ENCODE results near the gene BMERB1.
"Not testable (repeated sequence)": the region's sequence is repeated elsewhere in the genome, so short reads cannot be mapped to it uniquely, and the experiment has no call there.

Gene BMERB1

GRCh38 chr16:15572329-15573001 lies 138.1 kb downstream of the BMERB1 start:
- no peak overlapping the region for H2BK15ac ChIP-seq (replicated peaks; ENCODE audit: low read depth)
- DNase-seq: no peak
- H3K9ac ChIP-seq (ENCODE audit: low read length): no peak overlapping the region
- no peak overlapping the region for H3K56ac ChIP-seq (ENCODE audit: low read length)
- WGBS (ENCODE audit: extremely low coverage, insufficient coverage, low lambda C conversion rate): no CpG with 5 or more reads among the region's 9 CpGs
- H3K79me2 ChIP-seq (ENCODE audit: control insufficient read depth, insufficient read depth, low read length): no peaks in the 10 kb centered on the region
- H4K8ac ChIP-seq (ENCODE audit: low read depth, low read length): no peak overlapping the region
- H2AK5ac ChIP-seq (ENCODE audit: low read length): no peak overlapping the region
- H3K27ac ChIP-seq (ENCODE audit: low read depth, low read length): no peak overlapping the region
- no peak overlapping the region for H3K4me2 ChIP-seq (ENCODE audit: low read length)
- H3K4me1 ChIP-seq (ENCODE audit: control insufficient read depth, low read depth, low read length): no peaks in the 10 kb centered on the region
- H3K27me3 ChIP-seq (ENCODE audit: insufficient read depth, low read length, poor library complexity): no peaks in the 10 kb centered on the region
- H4K5ac ChIP-seq (ENCODE audit: low read length): no peak overlapping the region
- no peaks in the 10 kb centered on the region for H3K36me3 ChIP-seq (ENCODE audit: control insufficient read depth, insufficient read depth, low read length)
- H3K4me3 ChIP-seq (ENCODE audit: low read length): no peak overlapping the region
- H2BK5ac ChIP-seq (ENCODE audit: low read length): no peak overlapping the region
- H3K23ac ChIP-seq (ENCODE audit: low read length): no peak overlapping the region
- H2BK120ac ChIP-seq (ENCODE audit: low read depth, low read length): no peak overlapping the region
- H3K4ac ChIP-seq (ENCODE audit: low read depth, low read length): no peak overlapping the region
- no peak overlapping the region for H3K18ac ChIP-seq (ENCODE audit: low read length)
- H3K79me1 ChIP-seq (ENCODE audit: low read length): no peaks in the 10 kb centered on the region

GRCh38 chr16:15573274-15573895 lies 139.0 kb downstream of the BMERB1 start:
- H3K4me1 ChIP-seq (ENCODE audit: control insufficient read depth, low read depth, low read length): no peaks in the 10 kb centered on the region
- H4K5ac ChIP-seq (ENCODE audit: low read length): no peak overlapping the region
- no CpG with 5 or more reads among the region's 7 CpGs for WGBS (ENCODE audit: extremely low coverage, insufficient coverage, low lambda C conversion rate)
- no peak overlapping the region for H3K4me2 ChIP-seq (ENCODE audit: low read length)
- H3K79me2 ChIP-seq (ENCODE audit: control insufficient read depth, insufficient read depth, low read length): no peaks in the 10 kb centered on the region
- no peak overlapping the region for H2AK5ac ChIP-seq (ENCODE audit: low read length)
- H2BK5ac ChIP-seq (ENCODE audit: low read length): no peak overlapping the region
- H2BK120ac ChIP-seq (ENCODE audit: low read depth, low read length): no peak overlapping the region
- no peaks in the 10 kb centered on the region for H3K27me3 ChIP-seq (ENCODE audit: insufficient read depth, low read length, poor library complexity)
- no peak overlapping the region for H3K27ac ChIP-seq (ENCODE audit: low read depth, low read length)
- no peak overlapping the region for H2BK15ac ChIP-seq (replicated peaks; ENCODE audit: low read depth)
- no peak overlapping the region for H3K56ac ChIP-seq (ENCODE audit: low read length)
- no peaks in the 10 kb centered on the region for H3K36me3 ChIP-seq (ENCODE audit: control insufficient read depth, insufficient read depth, low read length)
- H3K4me3 ChIP-seq (ENCODE audit: low read length): no peak overlapping the region
- H3K23ac ChIP-seq (ENCODE audit: low read length): no peak overlapping the region
- H3K9ac ChIP-seq (ENCODE audit: low read length): no peak overlapping the region
- DNase-seq: no peak
- no peaks in the 10 kb centered on the region for H3K79me1 ChIP-seq (ENCODE audit: low read length)
- H4K8ac ChIP-seq (ENCODE audit: low read depth, low read length): no peak overlapping the region
- H3K4ac ChIP-seq (ENCODE audit: low read depth, low read length): no peak overlapping the region
- no peak overlapping the region for H3K18ac ChIP-seq (ENCODE audit: low read length)

GRCh38 chr16:15573896-15574613 lies 139.7 kb downstream of the BMERB1 start:
- not testable (repeated sequence) for H3K79me1 ChIP-seq (ENCODE audit: low read length); H3K79me2 ChIP-seq (ENCODE audit: control insufficient read depth, insufficient read depth, low read length); H4K8ac ChIP-seq (ENCODE audit: low read depth, low read length); H2BK5ac ChIP-seq (ENCODE audit: low read length); H3K27ac ChIP-seq (ENCODE audit: low read depth, low read length); H3K56ac ChIP-seq (ENCODE audit: low read length); H3K4ac ChIP-seq (ENCODE audit: low read depth, low read length); H3K27me3 ChIP-seq (ENCODE audit: insufficient read depth, low read length, poor library complexity); H4K5ac ChIP-seq (ENCODE audit: low read length); H3K4me3 ChIP-seq (ENCODE audit: low read length); H2AK5ac ChIP-seq (ENCODE audit: low read length); DNase-seq; H2BK15ac ChIP-seq (replicated peaks; ENCODE audit: low read depth); H3K36me3 ChIP-seq (ENCODE audit: control insufficient read depth, insufficient read depth, low read length); H3K4me1 ChIP-seq (ENCODE audit: control insufficient read depth, low read depth, low read length); H3K18ac ChIP-seq (ENCODE audit: low read length); H3K9ac ChIP-seq (ENCODE audit: low read length); H3K4me2 ChIP-seq (ENCODE audit: low read length); H3K23ac ChIP-seq (ENCODE audit: low read length); H2BK120ac ChIP-seq (ENCODE audit: low read depth, low read length)
- WGBS (ENCODE audit: extremely low coverage, insufficient coverage, low lambda C conversion rate): no CpG with 5 or more reads among the region's 11 CpGs

GRCh38 chr16:15574614-15574948 lies 140.2 kb downstream of the BMERB1 start:
- H3K4me1 ChIP-seq (ENCODE audit: control insufficient read depth, low read depth, low read length): no peaks in the 10 kb centered on the region
- no peak for DNase-seq
- no peaks in the 10 kb centered on the region for H3K27me3 ChIP-seq (ENCODE audit: insufficient read depth, low read length, poor library complexity)
- no peak overlapping the region for H3K4me3 ChIP-seq (ENCODE audit: low read length)
- H3K79me1 ChIP-seq (ENCODE audit: low read length): no peaks in the 10 kb centered on the region
- H2BK120ac ChIP-seq (ENCODE audit: low read depth, low read length): no peak overlapping the region
- no CpG with 5 or more reads among the region's 10 CpGs for WGBS (ENCODE audit: extremely low coverage, insufficient coverage, low lambda C conversion rate)
- no peak overlapping the region for H4K5ac ChIP-seq (ENCODE audit: low read length)
- no peak overlapping the region for H3K23ac ChIP-seq (ENCODE audit: low read length)
- no peaks in the 10 kb centered on the region for H3K79me2 ChIP-seq (ENCODE audit: control insufficient read depth, insufficient read depth, low read length)
- H3K27ac ChIP-seq (ENCODE audit: low read depth, low read length): no peak overlapping the region
- H2BK5ac ChIP-seq (ENCODE audit: low read length): no peak overlapping the region
- H3K9ac ChIP-seq (ENCODE audit: low read length): no peak overlapping the region
- H3K4ac ChIP-seq (ENCODE audit: low read depth, low read length): no peak overlapping the region
- H4K8ac ChIP-seq (ENCODE audit: low read depth, low read length): no peak overlapping the region
- H2BK15ac ChIP-seq (replicated peaks; ENCODE audit: low read depth): no peak overlapping the region
- no peak overlapping the region for H3K18ac ChIP-seq (ENCODE audit: low read length)
- H3K4me2 ChIP-seq (ENCODE audit: low read length): no peak overlapping the region
- no peak overlapping the region for H3K56ac ChIP-seq (ENCODE audit: low read length)
- H2AK5ac ChIP-seq (ENCODE audit: low read length): no peak overlapping the region
- H3K36me3 ChIP-seq (ENCODE audit: control insufficient read depth, insufficient read depth, low read length): no peaks in the 10 kb centered on the region

- Histone ChIP-seq H3K56ac (ENCODE audit: low read length) (no peak overlapping the region), H3K4me2 (ENCODE audit: low read length) (no peak overlapping the region), H3K27ac (ENCODE audit: low read depth, low read length) (no peak overlapping the region), H3K9ac (ENCODE audit: low read length) (no peak overlapping the region), H4K8ac (ENCODE audit: low read depth, low read length) (no peak overlapping the region), H2BK5ac (ENCODE audit: low read length) (no peak overlapping the region), H3K79me2 (ENCODE audit: control insufficient read depth, insufficient read depth, low read length) (no peaks in the 10 kb centered on the region), H2AK5ac (ENCODE audit: low read length) (no peak overlapping the region), H2BK15ac (replicated peaks; ENCODE audit: low read depth) (no peak overlapping the region), H2BK120ac (ENCODE audit: low read depth, low read length) (no peak overlapping the region), H4K5ac (ENCODE audit: low read length) (no peak overlapping the region), H3K23ac (ENCODE audit: low read length) (no peak overlapping the region), H3K4me3 (ENCODE audit: low read length) (no peak overlapping the region), H3K79me1 (ENCODE audit: low read length) (no peaks in the 10 kb centered on the region), H3K27me3 (ENCODE audit: insufficient read depth, low read length, poor library complexity) (no peaks in the 10 kb centered on the region), H3K36me3 (ENCODE audit: control insufficient read depth, insufficient read depth, low read length) (no peaks in the 10 kb centered on the region), H3K18ac (ENCODE audit: low read length) (no peak overlapping the region), H3K4ac (ENCODE audit: low read depth, low read length) (no peak overlapping the region), H3K4me1 (ENCODE audit: control insufficient read depth, low read depth, low read length) (no peaks in the 10 kb centered on the region)
- no peak for DNase-seq
- WGBS (ENCODE audit: extremely low coverage, insufficient coverage, low lambda C conversion rate): no CpG with 5 or more reads among the region's 4 CpGs
Observed at GRCh38 chr16:15575293-15576049, 141.1 kb downstream of the BMERB1 start.

All from mesendoderm (in vitro differentiated cells).